Tongue (tissue), 2 donors: ENCODE results near the gene ABLIM1. TPM values are rescaled to one million over a fixed set of nuclear protein-coding genes. Genes with fewer than 3 reads are reported as not detected.

Experiments used
- DNase-seq: peaks from one replicate; pipeline ENCODE4 v3.0.0-alpha.2; 2015
- total RNA-seq: library from RNA; depleted of rRNA; stranded (reverse); fragments of >200 nt; gene quantifications from one replicate; pipeline ENCODE4 v1.2.3, GENCODE V29; 2014

The ABLIM1 gene
- total RNA-seq, 1 donor from 2014 or later, result 70.6 TPM

DNA sequence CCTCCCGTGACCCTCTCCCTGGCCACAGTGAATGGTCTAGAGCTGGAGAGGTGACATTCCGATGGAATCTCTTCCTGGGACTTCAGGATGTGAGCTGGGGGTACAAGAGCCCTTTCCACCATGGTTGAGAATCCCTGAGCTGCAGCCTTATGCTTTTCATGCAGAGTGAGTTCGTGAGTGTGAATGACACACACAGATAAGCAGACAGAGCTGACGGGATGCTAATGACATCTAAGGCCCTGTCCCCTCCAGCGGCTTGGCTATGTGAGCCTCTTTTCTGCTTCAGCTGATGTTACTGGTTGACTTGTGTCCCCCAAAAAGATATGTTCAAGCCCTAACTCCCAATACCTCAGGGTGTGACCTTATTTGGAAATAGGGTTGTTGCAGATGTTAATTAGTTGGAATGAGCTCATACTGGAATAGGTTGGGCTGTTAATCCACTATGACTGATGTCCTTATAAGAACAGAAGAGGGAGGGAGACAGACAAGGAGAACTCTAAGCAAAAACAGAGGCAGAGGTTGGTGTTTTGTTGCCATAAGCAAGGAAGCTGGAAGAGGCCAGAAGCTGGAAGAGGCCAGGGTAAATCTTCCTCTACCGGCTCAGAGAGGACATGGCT is 142.7 kb downstream of the ABLIM1 start:
- DNase-seq, result no peak

- no peak for DNase-seq
Measured at GRCh38 chr10:114513381-114513792, 144.7 kb downstream of the ABLIM1 start.

GRCh38 chr10:114511881-114512280 is 146.2 kb downstream of the ABLIM1 start:
- no peak for DNase-seq

GRCh38 chr10:114508376-114508775 is 149.7 kb downstream of the ABLIM1 start:
- no peak for DNase-seq

GRCh38 chr10:114507449-114507848 is 150.6 kb downstream of the ABLIM1 start:
- DNase-seq, result no peak

DNA sequence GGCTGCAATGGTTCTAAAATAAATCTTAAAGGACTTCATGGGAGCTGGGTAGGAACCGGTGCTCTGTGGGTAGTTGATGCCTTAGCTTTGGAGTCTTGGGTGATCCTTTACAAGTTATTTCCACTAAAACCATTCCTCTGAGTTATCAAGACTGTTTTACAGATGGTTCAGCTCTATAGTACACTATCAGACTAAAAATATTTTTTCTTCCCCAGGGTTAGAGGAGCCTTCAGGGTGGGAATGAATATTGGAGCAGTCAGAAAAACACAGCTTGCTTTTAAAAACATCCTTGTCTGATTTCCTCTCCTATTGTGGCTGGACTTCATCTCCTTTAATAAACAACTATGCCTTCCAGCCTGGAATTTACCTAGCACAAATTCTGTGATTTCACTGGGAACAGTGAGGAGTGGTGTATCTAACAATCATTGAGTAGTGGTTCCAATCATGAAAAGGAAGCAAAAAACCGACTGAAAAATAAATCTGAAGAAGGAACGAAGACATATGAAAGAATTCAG is 151.1 kb downstream of the ABLIM1 start:
- no peak for DNase-seq

- DNase-seq, result peak; percentile 91
Measured at GRCh38 chr10:114504769-114505579, 153.1 kb downstream of the ABLIM1 start.

- no peak for DNase-seq
Measured at GRCh38 chr10:114502074-114502473, 156.0 kb downstream of the ABLIM1 start.

DNA sequence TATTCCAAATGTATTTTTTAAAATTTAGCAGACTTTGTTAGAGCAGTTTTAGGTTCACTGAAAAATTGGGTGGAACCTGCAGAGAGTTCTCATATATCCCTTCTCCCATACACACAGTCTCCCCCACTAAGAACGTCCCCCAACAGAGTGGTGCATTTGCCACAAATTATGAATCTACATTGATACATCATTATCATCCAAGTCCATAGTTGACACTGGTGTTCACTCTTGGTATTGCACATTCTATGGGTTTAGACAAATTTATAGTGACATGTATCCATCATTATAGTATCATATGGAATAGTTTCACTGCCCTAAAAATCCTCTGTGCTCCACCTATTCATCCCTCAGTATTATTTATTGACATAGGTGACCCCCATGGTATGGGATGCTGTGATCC is 156.4 kb downstream of the ABLIM1 start:
- no peak for DNase-seq

DNA sequence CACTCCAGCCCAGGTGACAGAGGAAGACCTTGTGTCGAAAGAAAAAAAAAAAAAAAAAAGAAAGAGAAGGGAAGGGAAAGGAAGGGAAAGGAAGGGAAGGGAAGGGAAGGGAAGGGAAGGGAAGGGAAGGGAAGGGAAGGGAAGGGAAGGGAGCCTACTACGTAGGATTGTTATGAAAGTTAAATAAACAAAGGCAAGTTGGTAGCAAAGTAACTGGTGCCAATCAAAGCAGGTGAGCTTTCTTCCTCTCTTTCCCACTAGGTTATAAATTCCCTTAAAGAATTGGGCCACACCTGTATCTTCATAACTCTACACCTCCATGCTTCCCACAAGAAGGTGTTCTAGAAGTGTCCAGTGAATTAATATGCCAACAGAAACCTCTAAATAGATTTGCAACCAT is 157.4 kb downstream of the ABLIM1 start:
- no peak for DNase-seq

GRCh38 chr10:114499630-114500190 is 158.4 kb downstream of the ABLIM1 start:
- peak; percentile 39 for DNase-seq

DNA sequence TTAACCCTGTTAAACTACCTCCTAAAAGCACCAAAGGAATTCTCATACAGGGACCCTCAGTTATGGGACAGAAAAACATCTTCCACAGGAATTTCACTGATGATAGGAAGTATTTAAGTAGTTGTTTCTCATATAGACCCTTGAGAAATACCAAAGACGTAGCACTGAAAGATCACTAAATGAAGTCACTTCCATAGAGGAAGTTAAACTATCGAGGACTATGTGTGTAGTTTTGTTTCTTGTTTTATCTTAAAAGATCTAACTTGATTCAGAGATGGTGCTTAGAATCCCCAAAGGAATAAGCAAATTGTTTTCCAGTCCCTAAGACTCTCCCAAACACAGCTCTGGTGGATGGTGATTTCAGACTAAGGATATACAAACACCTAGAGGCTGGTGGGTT is 159.0 kb downstream of the ABLIM1 start:
- DNase-seq, result no peak

- no peak for DNase-seq
Measured at GRCh38 chr10:114498413-114499111, 159.5 kb downstream of the ABLIM1 start.

- DNase-seq, result no peak
Measured at GRCh38 chr10:114495303-114495702, 162.8 kb downstream of the ABLIM1 start.

- no peak for DNase-seq
Measured at GRCh38 chr10:114492351-114493037, 165.6 kb downstream of the ABLIM1 start.

DNA sequence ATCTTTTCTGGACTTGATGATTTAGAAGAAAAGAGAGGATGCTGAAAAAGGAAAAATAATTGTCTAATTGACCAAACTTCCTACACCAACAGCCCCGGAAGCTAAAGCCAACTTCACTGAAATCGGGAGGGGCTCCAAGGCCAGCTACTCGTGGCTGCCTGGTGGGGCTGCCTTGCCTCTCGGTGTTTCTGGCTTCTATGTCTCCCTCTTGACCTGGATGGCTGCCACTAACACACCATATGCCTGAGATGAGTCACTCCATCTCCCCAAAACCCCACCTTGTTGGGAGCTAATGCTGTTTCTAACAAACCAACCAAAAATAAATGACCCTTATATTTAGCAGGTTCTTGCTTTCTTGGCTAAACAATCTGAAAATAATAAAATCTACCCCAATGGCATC is 166.1 kb downstream of the ABLIM1 start:
- DNase-seq, result peak; percentile 48

DNA sequence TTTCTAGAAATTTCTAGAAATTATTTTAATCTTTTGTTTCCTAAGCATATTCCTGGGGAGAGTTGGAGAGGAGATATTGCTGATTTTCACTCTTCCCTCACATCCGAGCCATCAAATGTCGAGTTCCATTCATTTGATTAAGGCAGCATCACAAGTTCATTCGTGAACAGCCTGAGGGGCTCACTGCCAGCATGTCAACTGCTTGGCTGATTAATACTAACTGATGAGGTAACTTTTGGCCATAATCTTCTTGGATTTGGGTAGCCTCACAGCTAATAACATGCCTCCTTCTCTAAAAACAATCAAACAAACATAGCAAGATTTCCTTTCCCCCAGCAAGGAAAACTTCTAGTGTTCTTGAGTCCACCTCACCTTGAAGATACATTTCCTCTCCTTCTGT is 166.7 kb downstream of the ABLIM1 start:
- peak; percentile 55 for DNase-seq

- no peak for DNase-seq
Measured at GRCh38 chr10:114489521-114490310, 168.4 kb downstream of the ABLIM1 start.

DNA sequence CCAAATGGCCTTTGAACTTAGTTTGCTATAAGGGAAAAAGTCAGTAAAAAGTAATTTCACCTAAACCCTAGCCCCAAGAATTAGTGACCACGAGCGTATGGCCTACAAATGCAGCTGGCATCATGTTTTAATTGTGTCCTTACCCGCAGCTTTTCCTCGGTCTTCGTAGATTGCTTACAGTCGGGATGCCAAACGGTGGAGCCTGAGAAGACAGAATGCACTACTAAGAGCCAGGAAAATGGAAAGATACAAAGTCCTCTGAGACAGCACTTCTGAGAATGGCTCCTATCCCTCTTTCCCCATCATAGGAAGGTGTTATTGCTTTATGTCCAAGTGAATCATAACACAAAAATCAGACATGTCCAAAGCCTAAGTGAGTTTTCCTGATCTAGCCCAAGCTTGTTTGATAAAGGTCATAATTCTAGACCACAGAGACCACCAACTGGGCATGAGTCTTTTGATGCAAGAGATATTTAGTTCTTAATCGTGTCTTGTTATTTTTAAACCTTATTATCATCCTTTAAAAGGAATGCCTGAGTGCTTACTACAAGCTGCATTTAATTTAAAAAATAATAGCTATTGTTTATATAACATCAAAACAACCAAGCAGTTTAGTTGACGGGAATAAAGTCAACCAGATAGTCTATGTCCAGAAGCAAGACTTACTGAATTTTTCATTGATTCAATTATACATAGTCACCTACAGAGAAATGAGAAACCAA is 170.1 kb downstream of the ABLIM1 start:
- DNase-seq, result no peak
